OCI-LY3 (cell line): ENCODE data around the gene HYLS1.

ENCODE experiments used
- EZH2phosphoT487 ChIP-seq: fragments of 200-600 bp; shearing (Covaris generic); IDR thresholded peaks from 2 replicates; pipeline ENCODE4 v1.6.1; 2018; ENCODE audit warnings: antibody characterized with exemption, mixed run types, low read depth
- TF ChIP-seq, protein P1 (sequence below): fragments of 200-600, 300-600 bp; sonication (generic); IDR thresholded peaks from 2 replicates; pipeline ENCODE4 v1.5.1; 2014; ENCODE audit warnings: antibody characterized with exemption, low read length, low read depth

- TF ChIP-seq, protein P1, sequence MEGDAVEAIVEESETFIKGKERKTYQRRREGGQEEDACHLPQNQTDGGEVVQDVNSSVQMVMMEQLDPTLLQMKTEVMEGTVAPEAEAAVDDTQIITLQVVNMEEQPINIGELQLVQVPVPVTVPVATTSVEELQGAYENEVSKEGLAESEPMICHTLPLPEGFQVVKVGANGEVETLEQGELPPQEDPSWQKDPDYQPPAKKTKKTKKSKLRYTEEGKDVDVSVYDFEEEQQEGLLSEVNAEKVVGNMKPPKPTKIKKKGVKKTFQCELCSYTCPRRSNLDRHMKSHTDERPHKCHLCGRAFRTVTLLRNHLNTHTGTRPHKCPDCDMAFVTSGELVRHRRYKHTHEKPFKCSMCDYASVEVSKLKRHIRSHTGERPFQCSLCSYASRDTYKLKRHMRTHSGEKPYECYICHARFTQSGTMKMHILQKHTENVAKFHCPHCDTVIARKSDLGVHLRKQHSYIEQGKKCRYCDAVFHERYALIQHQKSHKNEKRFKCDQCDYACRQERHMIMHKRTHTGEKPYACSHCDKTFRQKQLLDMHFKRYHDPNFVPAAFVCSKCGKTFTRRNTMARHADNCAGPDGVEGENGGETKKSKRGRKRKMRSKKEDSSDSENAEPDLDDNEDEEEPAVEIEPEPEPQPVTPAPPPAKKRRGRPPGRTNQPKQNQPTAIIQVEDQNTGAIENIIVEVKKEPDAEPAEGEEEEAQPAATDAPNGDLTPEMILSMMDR, result no peak
- TF ChIP-seq EZH2phosphoT487, result no peak
Observed at GRCh38 chr11:125842321-125842948, 45.0 kb upstream of the HYLS1 start.
